Naive thymus-derived CD4-positive, alpha-beta T cell (primary cell): ENCODE measurements around the gene SKAP1. TPM values are rescaled to one million over a fixed set of nuclear protein-coding genes. Genes with fewer than 3 reads are reported as not detected.

ENCODE experiments used
- ATAC-seq: fragments of 150-1000 bp; cut with Tn5 transposase; 2 replicates; pipeline ENCODE4 v1.10.0; 2021; ENCODE audit warnings: mild to moderate bottlenecking, moderate library complexity
- CTCF ChIA-PET: fragments of 350-600 bp; sonication (Branson Sonifier 250); formaldehyde crosslinking; loops from one replicate; lab custom pipeline; 2021; ENCODE audit warnings: antibody characterized with exemption; lab: Charles Lee
- POLR2A ChIA-PET: fragments of 350-600 bp; sonication (Branson Sonifier 250); formaldehyde crosslinking; loops from one replicate; lab custom pipeline; 2021; ENCODE audit warnings: antibody characterized with exemption, inconsistent platforms; lab: Charles Lee
- DNase-seq, 9 donors: peaks; one replicate each; pipeline versions ENCODE4 v3.0.0 to v3.0.0-alpha.2; 2020 to 2022; ENCODE audit warnings: mixed read lengths in 1 of 9
- H3K27ac ChIP-seq: one replicate; pipeline ENCODE4 v1.7.0; 2013; ENCODE audit warnings: mild to moderate bottlenecking, low read depth, low read length, moderate library complexity
- H3K27me3 ChIP-seq, 2 donors: one replicate each; pipeline ENCODE4 v1.7.0; 2013; ENCODE audit warnings: low read length in 2 of 2, mild to moderate bottlenecking in 2 of 2, moderate library complexity in 2 of 2; ENCODE audit not compliant: control insufficient read depth in 2 of 2, insufficient read depth in 2 of 2
- H3K36me3 ChIP-seq, 3 experiments: 1 replicate in 2 of 3; 2 replicates in 1 of 3; pipeline ENCODE4 v1.7.0; 2013; ENCODE audit warnings: low read length in 3 of 3, mild to moderate bottlenecking in 3 of 3, moderate library complexity in 1 of 3; ENCODE audit not compliant: insufficient read depth in 3 of 3, control insufficient read depth in 2 of 3
- H3K4me1 ChIP-seq, 2 donors: one replicate each; pipeline ENCODE4 v1.7.0; 2013; ENCODE audit warnings: low read length in 2 of 2, mild to moderate bottlenecking in 2 of 2, moderate library complexity in 1 of 2; ENCODE audit not compliant: control insufficient read depth in 2 of 2, insufficient read depth in 2 of 2
- H3K4me3 ChIP-seq: 2 replicates; pipeline ENCODE4 v1.7.0; 2013; ENCODE audit warnings: mild to moderate bottlenecking, low read length
- H3K9me3 ChIP-seq, 3 experiments: 1 replicate in 2 of 3; 2 replicates in 1 of 3; pipeline ENCODE4 v1.7.0; 2013; ENCODE audit warnings: low read length in 3 of 3; ENCODE audit not compliant: control insufficient read depth in 2 of 3
- H3K27ac Mint-ChIP-seq, 9 donors: one replicate each; pipeline ENCODE4 v1.8.0; 2020 to 2022; ENCODE audit warnings: mixed read lengths in 9 of 9, mild to moderate bottlenecking in 8 of 9, moderate library complexity in 5 of 9, inconsistent platforms in 2 of 9
- H3K27me3 Mint-ChIP-seq, 5 donors: one replicate each; pipeline ENCODE4 v1.8.0; 2021 to 2022; ENCODE audit warnings: mixed read lengths in 5 of 5, mild to moderate bottlenecking in 1 of 5
- H3K36me3 Mint-ChIP-seq, 5 donors: one replicate each; pipeline ENCODE4 v1.8.0; 2020 to 2022; ENCODE audit warnings: mixed read lengths in 5 of 5, mild to moderate bottlenecking in 3 of 5, inconsistent platforms in 1 of 5
- H3K4me1 Mint-ChIP-seq, 7 donors: one replicate each; pipeline ENCODE4 v1.8.0; 2020 to 2022; ENCODE audit warnings: mixed read lengths in 7 of 7, mild to moderate bottlenecking in 3 of 7, inconsistent platforms in 1 of 7
- H3K4me3 Mint-ChIP-seq, 10 donors: one replicate each; pipeline ENCODE4 v1.8.0; 2020 to 2022; ENCODE audit warnings: mild to moderate bottlenecking in 10 of 10, mixed read lengths in 10 of 10, moderate library complexity in 6 of 10, inconsistent platforms in 2 of 10
- H3K9me3 Mint-ChIP-seq, 11 donors: one replicate each; pipeline ENCODE4 v1.8.0; 2020 to 2022; ENCODE audit warnings: mixed read lengths in 11 of 11, mild to moderate bottlenecking in 4 of 11, inconsistent platforms in 1 of 11, moderate library complexity in 1 of 11
- intact Hi-C, 2 donors: fragments of 100-400 bp; cut with micrococcal nuclease; formaldehyde crosslinking; loops; one replicate each; pipeline ENCODE4 v1.15.1; 2023
- polyA plus RNA-seq, 2 donors: library from polyadenylated mRNA; unstranded; fragments of 300-500 nt; fragmentation: Illumina TruSeq; gene quantifications; one replicate each; pipeline ENCODE4 v1.2.3, GENCODE V29; 2021
- total RNA-seq, 6 experiments: library from RNA in 5 of 6; stranded (reverse) in 5 of 6; gene quantifications; 1 replicate in 5 of 6; 2 replicates in 1 of 6; pipeline ENCODE4 v1.2.3 and lab custom pipeline; 2021 to 2026

SKAP1 gene
- total and polyA plus RNA-seq, 7 experiments from 2014 or later, result 99.3 to 289 (median 109) TPM

DNA sequence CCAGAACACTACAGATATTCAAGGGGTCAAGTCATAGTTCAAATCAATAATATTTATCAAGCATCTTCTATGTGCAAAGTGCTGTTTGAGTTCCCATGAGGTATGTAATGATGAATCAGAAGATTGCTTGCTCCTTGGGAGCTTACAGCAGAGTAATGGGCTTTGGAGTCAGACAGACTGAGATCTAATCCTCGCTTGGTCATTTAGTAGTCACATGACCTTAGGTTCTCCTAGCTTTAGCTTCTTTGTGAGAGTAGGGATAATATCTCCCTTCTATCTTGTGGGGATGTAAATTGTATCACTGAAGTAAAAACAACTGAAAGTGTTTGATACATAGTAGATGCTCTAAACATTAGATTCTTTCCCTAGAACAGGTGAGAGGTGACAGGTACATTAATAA, 292.4 kb downstream of the SKAP1 start:
- POLR2A ChIA-PET, result no interaction called here
- Mint-ChIP-seq H3K27ac (peak overlapping the region in 6 of 9 donors; percentile 5 to 80 (median 50)), H3K36me3 (peaks cover 10 to 27% (median 22%) of the 10 kb centered on the region in 5 donors), H3K4me3 (no peak overlapping the region), H3K9me3 (no peaks in the 10 kb centered on the region), H3K27me3 (no peaks in the 10 kb centered on the region), H3K4me1 (peaks cover 5 to 17% (median 15%) of the 10 kb centered on the region in 7 donors)
- intact Hi-C loops, result no loop called here
- Histone ChIP-seq H3K27ac (no peak overlapping the region), H3K27me3 (no peaks in the 10 kb centered on the region), H3K9me3 (no peaks in the 10 kb centered on the region), H3K36me3 (peaks cover 0 to 38% (median 0%) of the 10 kb centered on the region in 3 experiments), H3K4me3 (no peak overlapping the region), H3K4me1 (no peaks in the 10 kb centered on the region)
- CTCF ChIA-PET, result interaction anchor here (0.5 to 1.2 kb wide), 3 partner anchors 57 to 181 kb away, joined by 4 to 5 read pairs (median 4); no protein-coding TSS in a partner anchor
- no peak for ATAC-seq
- DNase-seq, result no peak

DNA sequence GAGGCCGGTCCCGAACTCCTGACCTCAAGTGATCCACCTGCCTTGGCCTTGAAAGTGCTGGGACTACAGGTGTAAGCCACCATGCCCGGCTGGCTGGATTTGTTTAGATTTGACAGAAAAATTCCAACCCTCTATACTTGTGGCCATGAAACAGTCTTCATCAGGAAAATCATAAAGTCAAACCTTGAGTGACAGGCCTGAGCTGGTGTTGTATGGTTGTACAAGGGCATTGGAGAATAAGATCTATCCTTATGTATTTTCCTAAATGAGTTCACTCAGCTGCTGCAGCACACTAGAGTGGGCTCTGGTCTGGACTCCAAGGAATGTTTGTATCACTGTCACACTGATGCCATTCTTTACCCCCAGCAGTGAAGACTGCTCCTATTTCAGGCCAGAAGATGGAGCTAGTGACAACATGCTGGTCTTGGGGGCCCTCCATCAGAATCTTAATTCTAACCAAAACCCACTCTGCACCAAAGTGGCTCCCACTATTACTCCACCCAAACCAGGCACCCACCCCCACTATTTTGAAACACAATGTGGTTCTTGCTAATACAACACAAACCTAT, 295.0 kb downstream of the SKAP1 start:
- H3K4me3 Mint-ChIP-seq, result no peak overlapping the region
- CTCF ChIA-PET, result interaction anchor here (7.2 kb wide), 1 partner anchor 53 kb away, joined by 64 read pairs; no protein-coding TSS in a partner anchor
- ATAC-seq (no peak), DNase-seq (no peak)
- peak overlapping the region in 4 of 9 donors; percentile 31 to 62 (median 46) for H3K27ac Mint-ChIP-seq
- Histone ChIP-seq H3K27me3 (no peaks in the 10 kb centered on the region), H3K4me1 (no peaks in the 10 kb centered on the region), H3K9me3 (no peaks in the 10 kb centered on the region), H3K27ac (no peak overlapping the region), H3K36me3 (peaks cover 0 to 31% (median 0%) of the 10 kb centered on the region in 3 experiments), H3K4me3 (no peak overlapping the region)
- POLR2A ChIA-PET, result no interaction called here
- H3K27me3 Mint-ChIP-seq, result no peaks in the 10 kb centered on the region
- peaks cover 0 to 1% (median 0%) of the 10 kb centered on the region in 11 donors for H3K9me3 Mint-ChIP-seq
- H3K36me3 Mint-ChIP-seq, result peaks cover 8 to 18% (median 14%) of the 10 kb centered on the region in 5 donors
- peaks cover 0 to 8% (median 7%) of the 10 kb centered on the region in 7 donors for H3K4me1 Mint-ChIP-seq
- intact Hi-C loops, result loop anchor here in 1 of 2 donors (1.0 to 5.0 kb wide), 2 partner anchors 158 to 483 kb away; no protein-coding TSS in a partner anchor

DNA sequence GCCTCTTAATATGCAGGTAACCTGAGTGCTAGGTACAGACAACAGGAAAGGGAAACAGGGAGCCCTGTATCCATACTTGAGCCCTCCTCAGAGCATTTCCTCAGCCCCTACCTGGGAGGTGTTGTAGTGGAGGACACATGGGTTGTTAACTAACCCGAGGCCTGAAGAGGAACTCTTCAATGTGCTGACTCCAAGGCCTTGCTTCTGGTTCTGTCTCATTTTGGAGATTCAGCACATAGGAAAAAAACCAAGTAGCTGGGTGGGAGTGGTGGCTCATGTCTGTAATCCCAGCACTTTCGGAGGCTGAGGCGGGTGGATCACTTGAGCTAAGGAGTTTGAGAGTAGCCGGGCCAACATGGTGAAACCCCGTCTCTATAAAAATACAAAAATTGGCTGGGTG, 297.6 kb downstream of the SKAP1 start:
- no peak overlapping the region for H3K4me3 ChIP-seq
- Mint-ChIP-seq H3K4me3 (no peak overlapping the region), H3K9me3 (peaks cover 0 to 1% (median 0%) of the 10 kb centered on the region in 11 donors), H3K27me3 (no peaks in the 10 kb centered on the region), H3K4me1 (peaks cover 0 to 4% (median 0%) of the 10 kb centered on the region in 7 donors), H3K27ac (peak overlapping the region in 1 of 9 donors; percentile 51), H3K36me3 (peaks cover 0 to 10% (median 5%) of the 10 kb centered on the region in 5 donors)
- H3K4me1 ChIP-seq, result no peaks in the 10 kb centered on the region
- DNase-seq (no peak), ATAC-seq (no peak)
- no peak overlapping the region for H3K27ac ChIP-seq
- no peaks in the 10 kb centered on the region for H3K9me3 ChIP-seq
- intact Hi-C loops, result loop anchor here in 1 of 2 donors (5.0 kb wide), 1 partner anchor 155 kb away; no protein-coding TSS in a partner anchor
- POLR2A ChIA-PET, result interaction anchor here (0.6 kb wide), 1 partner anchor 14 kb away, joined by 4 read pairs; no protein-coding TSS in a partner anchor
- no peaks in the 10 kb centered on the region for H3K27me3 ChIP-seq
- H3K36me3 ChIP-seq, result peaks cover 0 to 25% (median 0%) of the 10 kb centered on the region in 3 experiments
- CTCF ChIA-PET, result interaction anchor here (0.7 to 7.2 kb wide), 5 partner anchors 8 to 461 kb away, joined by 3 to 64 read pairs (median 5); partner anchors contain the start of genes HOXB5 and SNX11

DNA sequence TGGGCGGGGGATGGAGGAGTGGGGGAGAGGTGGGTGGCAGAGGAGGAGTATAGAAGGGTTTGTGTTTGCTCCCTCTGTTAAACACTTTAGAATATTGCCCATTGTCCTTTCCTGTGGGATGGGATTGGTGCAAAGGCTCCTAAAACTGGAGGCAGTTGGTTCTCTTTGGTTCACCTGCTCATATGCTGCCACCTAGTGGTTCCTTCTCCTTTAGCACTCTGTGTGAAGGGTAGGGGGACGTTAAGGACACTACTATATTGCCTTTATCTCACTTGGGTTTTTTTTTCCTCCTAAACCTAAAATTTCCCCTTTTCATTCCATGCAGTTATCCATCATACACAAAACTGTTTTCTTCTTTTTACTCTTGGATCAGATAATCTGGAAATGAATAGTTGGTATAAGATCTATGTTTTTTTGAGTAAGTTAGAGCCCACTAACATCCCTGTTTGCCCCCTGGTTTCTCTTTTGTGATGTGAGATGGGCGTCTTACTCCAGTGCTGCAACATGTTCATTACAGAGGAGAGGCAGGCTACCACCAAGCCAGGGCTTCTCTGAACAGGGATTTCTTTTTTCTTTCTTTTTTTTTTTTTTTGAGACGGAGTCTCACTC, 298.7 kb downstream of the SKAP1 start:
- DNase-seq (peak in 8 of 9 donors; percentile 21 to 64 (median 56)), ATAC-seq (peak; percentile 91)
- Mint-ChIP-seq H3K4me3 (no peak overlapping the region), H3K27ac (peak overlapping the region in 5 of 9 donors; percentile 75 to 79 (median 78)), H3K27me3 (no peaks in the 10 kb centered on the region), H3K4me1 (peaks cover 0 to 4% (median 0%) of the 10 kb centered on the region in 7 donors), H3K36me3 (peaks cover 0 to 5% (median 5%) of the 10 kb centered on the region in 5 donors), H3K9me3 (peaks cover 0 to 1% (median 0%) of the 10 kb centered on the region in 11 donors)
- ChIA-PET POLR2A (interaction anchor here (0.9 kb wide), 1 partner anchor 24 kb away, joined by 6 read pairs; the partner anchor contains the start of gene SNX11), CTCF (interaction anchor here (0.6 to 7.2 kb wide), 11 partner anchors 18 to 1861 kb away, joined by 3 to 64 read pairs (median 4); partner anchors contain the start of genes HOXB5 and SNX11)
- peaks cover 0 to 23% (median 0%) of the 10 kb centered on the region in 3 experiments for H3K36me3 ChIP-seq
- H3K9me3 ChIP-seq, result no peaks in the 10 kb centered on the region
- no peaks in the 10 kb centered on the region for H3K4me1 ChIP-seq
- H3K27ac ChIP-seq, result no peak overlapping the region
- H3K27me3 ChIP-seq, result no peaks in the 10 kb centered on the region
- H3K4me3 ChIP-seq, result no peak overlapping the region
- intact Hi-C loops, result loop anchor here (1.0 to 5.0 kb wide), 4 partner anchors 18 to 154 kb away; no protein-coding TSS in a partner anchor

DNA sequence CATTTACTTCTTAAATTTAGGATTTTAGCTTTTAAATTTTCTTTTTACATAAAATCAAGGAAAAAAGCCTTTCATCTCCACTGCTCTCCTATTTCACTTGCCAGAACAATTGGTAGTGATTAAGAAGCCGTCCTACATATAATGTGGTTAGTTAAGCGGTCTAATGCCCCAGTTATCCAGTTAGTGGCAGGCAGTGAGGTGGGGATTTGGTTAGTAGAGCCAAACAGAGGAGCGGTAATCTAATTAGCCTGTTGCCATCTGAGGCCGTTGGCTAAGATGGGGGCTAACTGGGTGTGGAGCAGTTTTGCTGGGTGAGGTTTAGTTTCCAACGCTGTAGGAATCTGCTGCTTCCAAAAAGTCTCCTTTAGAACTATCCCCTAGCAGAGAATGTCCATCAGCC, 300.0 kb downstream of the SKAP1 start:
- H3K27me3 Mint-ChIP-seq, result no peaks in the 10 kb centered on the region
- Histone ChIP-seq H3K27ac (no peak overlapping the region), H3K9me3 (no peaks in the 10 kb centered on the region), H3K4me1 (no peaks in the 10 kb centered on the region), H3K4me3 (no peak overlapping the region), H3K27me3 (no peaks in the 10 kb centered on the region), H3K36me3 (peaks cover 0 to 16% (median 0%) of the 10 kb centered on the region in 3 experiments)
- H3K27ac Mint-ChIP-seq, result no peak overlapping the region
- intact Hi-C loops, result loop anchor here in 1 of 2 donors (5.0 kb wide), 1 partner anchor 153 kb away; no protein-coding TSS in a partner anchor
- ChIA-PET POLR2A (interaction anchor here (0.9 to 1.2 kb wide), 2 partner anchors 22 to 49 kb away, joined by 6 read pairs; partner anchors contain the start of gene SNX11), CTCF (interaction anchor here (1.3 to 7.2 kb wide), 4 partner anchors 17 to 104 kb away, joined by 5 to 64 read pairs (median 9); no protein-coding TSS in a partner anchor)
- no peak overlapping the region for H3K4me3 Mint-ChIP-seq
- H3K4me1 Mint-ChIP-seq, result peaks cover 0 to 4% (median 0%) of the 10 kb centered on the region in 7 donors
- no peak for DNase-seq
- H3K9me3 Mint-ChIP-seq, result peaks cover 0 to 1% (median 0%) of the 10 kb centered on the region in 11 donors
- no peak for ATAC-seq
- peaks cover 0 to 6% (median 5%) of the 10 kb centered on the region in 5 donors for H3K36me3 Mint-ChIP-seq

DNA sequence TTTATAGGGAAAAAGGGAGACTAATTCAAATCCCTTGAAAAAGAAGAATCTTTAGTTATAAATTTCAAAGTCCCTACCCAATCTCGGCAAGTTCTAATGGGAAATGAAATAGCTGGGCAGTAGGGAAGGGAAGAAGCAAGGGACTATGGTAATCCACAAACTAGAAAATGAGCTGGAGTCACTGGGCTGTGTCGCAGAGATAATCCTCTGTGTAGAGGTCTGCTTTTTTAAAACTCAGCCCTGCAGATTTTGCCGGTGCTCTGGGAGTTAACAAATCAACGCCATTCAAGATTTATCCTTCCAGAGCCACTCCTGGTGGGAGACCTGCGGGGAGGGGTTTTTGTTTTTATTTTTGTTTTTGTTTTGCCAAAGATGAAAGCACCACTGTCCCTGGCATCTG, 301.6 kb downstream of the SKAP1 start:
- H3K27me3 Mint-ChIP-seq, result no peaks in the 10 kb centered on the region
- Histone ChIP-seq H3K27me3 (no peaks in the 10 kb centered on the region), H3K4me3 (no peak overlapping the region), H3K4me1 (no peaks in the 10 kb centered on the region), H3K27ac (no peak overlapping the region), H3K9me3 (no peaks in the 10 kb centered on the region), H3K36me3 (peaks cover 0 to 13% (median 0%) of the 10 kb centered on the region in 3 experiments)
- ATAC-seq (no peak), DNase-seq (no peak)
- H3K9me3 Mint-ChIP-seq, result peaks cover 0 to 1% (median 0%) of the 10 kb centered on the region in 11 donors
- peaks cover 0 to 9% (median 2%) of the 10 kb centered on the region in 5 donors for H3K36me3 Mint-ChIP-seq
- intact Hi-C loops, result no loop called here
- ChIA-PET POLR2A (no interaction called here), CTCF (interaction anchor here (0.5 to 7.2 kb wide), 3 partner anchors 16 to 79 kb away, joined by 3 to 64 read pairs (median 13); no protein-coding TSS in a partner anchor)
- peaks cover 0 to 7% (median 0%) of the 10 kb centered on the region in 7 donors for H3K4me1 Mint-ChIP-seq
- peak overlapping the region in 1 of 9 donors; percentile 55 for H3K27ac Mint-ChIP-seq
- H3K4me3 Mint-ChIP-seq, result no peak overlapping the region
